Middle frontal gyrus (tissue), 1 donor: ENCODE measurements around the gene AMPD1.

Experiments
- DNase-seq: peaks from one replicate; pipeline ENCODE4 v3.0.0-alpha.2; 2015; ENCODE audit warnings: low spot score; ENCODE audit errors: extremely low spot score

AMPD1 gene

GRCh38 chr1:114700036-114700600, 4.8 kb upstream of the AMPD1 start:
- no peak for DNase-seq

GRCh38 chr1:114696810-114697209, 1.5 kb upstream of the AMPD1 start:
- DNase-seq = no peak

- no peak for DNase-seq
Observed at GRCh38 chr1:114694540-114695310, 621 bp downstream of the AMPD1 start.

DNA sequence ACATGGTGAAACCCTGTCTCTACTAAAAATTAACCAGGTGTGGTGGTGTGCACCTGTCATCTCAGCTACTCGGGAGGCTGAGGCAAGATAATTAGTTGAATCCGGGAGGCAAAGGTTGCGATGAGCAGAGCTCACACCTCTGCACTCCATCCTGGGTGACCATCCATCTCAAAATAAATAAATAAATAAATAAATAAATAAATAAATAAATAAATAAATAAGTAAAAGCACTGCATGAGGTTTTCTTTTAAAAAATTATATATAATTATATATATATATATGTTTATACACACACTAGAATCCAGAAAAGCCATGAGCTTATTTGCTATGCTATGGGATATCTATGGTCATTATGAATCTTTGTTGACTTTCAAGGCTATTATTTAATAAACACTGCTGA, 2.4 kb downstream of the AMPD1 start:
- DNase-seq = no peak

DNA sequence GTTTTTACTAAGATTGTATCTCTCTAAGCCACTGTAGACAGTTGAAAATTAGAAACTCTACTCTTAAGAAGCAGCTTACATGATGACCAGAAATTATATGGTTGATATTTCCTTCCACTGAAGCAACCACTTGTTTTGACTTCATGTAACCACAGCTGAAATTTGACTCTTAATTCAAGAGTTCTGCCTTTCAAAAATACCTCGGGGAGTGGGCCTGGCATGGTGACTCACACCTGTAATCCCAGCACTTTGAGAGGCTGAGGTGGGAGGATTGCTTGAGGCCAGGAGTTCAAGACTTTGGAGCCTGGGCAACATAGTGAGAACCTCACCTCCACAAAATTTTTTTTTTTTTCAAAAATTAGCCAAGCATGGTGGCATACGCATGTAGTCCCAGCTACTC, 4.3 kb downstream of the AMPD1 start:
- DNase-seq = no peak

- DNase-seq = no peak
Observed at GRCh38 chr1:114690148-114690547, 5.2 kb downstream of the AMPD1 start.

DNA sequence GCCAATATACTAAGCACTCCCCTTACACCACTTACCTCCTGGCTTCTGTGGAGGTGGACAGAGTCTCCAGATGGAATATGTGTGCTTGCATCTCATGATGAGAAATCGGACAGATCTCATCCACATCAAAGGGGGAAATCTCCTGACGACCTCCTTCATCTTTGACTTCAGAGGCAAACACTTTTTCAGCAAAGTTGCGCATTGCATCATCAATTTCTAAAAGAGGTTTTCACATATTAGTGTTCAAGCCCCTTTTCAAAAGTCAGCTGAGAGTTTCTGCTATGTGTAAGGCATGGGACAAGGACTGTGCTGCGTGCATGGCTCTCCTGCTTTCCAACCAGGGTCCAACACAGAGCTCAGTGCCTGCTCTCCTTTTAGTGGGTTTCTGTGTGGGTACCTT, 6.8 kb downstream of the AMPD1 start:
- no peak for DNase-seq

GRCh38 chr1:114685851-114686250, 9.5 kb downstream of the AMPD1 start:
- DNase-seq = no peak

DNA sequence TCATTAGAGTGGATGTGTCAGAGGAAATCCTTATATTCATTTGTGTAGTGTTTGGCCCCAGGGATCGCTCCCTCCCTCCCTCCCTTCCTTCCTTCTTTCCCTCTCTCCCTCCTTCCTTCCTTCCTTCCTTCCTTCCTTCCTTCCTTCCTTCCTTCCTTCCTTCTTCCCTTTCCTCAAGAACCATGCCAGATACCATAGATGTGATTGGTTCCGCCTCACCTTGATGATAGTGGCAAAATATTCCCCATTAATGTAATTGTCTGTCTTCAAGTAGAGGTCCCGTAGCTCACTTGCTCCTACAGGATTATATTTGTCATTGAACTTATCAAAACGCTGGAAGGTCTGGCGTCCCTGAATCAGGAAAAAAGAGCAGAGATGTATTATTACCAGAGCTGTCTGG, 17.7 kb downstream of the AMPD1 start:
- no peak for DNase-seq

- no peak for DNase-seq
Observed at GRCh38 chr1:114676115-114676514, 19.2 kb downstream of the AMPD1 start.

DNA sequence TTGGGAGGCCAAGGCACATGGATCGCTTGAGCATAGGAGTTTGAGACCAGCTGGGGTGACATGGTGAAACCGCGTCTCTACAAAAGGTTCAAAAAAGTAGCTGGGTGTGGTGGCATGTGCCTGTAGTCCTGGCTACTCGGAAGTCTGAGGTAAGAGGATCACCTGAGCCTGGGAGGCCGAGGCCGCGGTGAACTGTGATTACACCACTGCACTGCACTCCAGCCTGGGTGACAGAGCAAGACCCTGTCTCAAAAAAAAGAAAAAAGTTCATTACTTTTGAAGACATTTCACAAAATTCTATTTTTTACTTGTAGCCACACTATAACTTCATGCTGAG, 23.4 kb downstream of the AMPD1 start:
- no peak for DNase-seq

DNA sequence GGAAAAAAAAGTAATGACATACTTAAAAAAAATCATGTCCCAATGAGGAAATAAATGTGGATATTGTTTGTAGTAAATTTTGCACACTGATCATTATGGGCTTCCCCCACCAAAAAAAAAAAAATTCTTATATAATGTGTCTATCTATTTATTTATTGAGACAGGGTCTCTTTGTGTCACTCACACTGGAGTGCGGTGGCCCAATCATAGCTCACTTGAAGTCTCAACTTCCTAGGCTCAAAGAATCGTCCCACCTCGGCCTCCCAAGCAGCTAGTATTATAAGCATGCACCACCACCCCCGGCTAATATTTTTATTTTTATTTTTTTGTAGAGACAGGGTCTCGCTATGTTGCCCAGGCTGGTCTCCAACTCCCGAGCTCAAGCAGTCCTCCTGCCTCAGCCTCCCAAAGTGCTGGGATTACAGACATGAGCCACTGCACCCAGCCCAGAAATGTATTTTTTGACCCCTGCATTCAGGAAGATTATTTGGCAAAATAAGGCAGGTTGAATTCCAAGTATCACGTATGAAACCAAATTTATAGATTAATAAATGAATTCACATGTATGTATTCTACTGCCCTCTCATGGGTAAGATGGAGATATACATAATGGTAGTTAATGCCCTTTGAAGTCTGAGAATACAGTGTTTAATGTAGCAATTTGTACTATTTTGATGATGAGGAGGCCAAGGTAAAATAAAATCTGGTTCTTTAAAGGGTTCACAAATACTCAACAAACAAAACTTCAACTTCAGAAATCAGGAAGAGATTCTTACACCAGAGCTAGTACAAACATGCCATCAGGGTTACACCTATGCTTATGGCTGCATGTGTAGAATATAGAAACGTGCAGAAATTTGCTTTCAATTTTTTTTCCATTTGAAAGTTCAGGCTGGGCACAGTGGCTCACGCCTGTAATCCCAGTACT, 24.1 kb downstream of the AMPD1 start:
- DNase-seq = no peak

DNA sequence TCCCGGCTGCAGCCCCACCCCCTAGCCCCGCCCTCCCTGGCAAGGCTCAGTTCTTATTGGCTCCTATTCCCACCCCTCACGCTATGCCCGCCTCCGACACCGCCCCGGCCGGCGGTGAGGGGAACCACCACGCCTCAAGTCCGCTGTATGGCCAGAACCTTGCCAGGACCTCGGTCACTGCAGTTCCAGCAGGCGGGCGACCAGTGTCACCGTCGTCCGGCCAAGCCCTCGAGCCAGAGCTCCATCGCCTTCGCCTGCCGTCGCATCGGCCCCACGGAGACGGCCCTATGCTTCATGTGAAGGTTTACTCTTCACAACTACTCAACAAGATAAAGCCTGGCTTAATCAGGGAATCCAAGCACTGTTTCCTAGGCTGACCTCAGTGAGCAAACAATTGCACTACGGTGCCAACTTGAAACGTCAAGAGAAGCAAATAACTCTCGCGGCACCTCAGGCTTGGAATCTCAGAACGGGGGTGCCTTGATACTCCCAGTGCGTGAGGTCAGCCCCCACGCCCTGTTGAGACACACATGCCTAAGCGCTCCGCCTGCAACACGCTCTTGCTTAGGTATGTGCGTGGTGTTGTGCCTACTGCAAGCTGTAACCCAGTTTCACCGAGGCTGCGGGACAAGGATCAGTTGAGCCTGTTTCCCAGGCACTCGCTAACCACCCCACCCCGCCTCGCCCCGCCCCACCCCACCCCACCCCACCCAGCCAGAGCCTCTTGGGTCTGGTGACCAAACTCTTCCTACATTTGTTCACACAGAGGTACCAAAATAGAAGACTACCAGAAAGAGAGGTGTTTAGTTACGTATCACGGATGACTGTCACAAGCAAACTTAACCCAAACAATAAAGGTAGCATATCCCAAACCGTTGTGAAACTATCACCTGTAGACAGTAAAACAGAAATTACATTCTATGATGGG, 25.0 kb downstream of the AMPD1 start:
- DNase-seq = peak; percentile 20

DNA sequence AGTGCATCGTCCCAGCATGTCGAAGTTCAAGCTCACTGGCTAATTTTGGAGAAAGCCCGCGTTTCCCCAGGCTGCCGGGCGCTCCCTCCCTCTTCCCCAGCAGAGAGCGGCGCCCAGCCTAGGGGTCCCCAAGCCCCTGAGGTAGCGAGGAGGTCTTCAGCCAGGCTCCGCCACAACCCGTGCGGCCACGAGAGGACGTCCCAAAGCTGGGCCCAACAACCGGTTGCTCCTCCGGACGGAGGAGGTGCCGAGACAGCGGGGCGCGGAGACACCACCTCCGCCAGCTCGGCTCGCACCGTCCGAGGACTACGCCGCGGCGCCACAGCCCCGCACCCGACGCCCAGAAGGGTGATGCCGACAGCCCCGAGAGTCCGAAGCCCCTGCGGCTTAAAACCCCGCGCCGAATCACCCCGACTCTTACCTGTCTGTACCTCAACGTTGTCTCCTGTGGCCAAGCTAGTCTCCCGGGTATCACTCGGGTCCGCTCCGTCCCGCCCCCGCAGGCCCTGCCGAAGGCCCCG, 25.7 kb downstream of the AMPD1 start, which contains the start of gene DENND2C:
DENND2C (minus strand) TSS at position 488 of the 521 bp plus-strand sequence. CDS start 44,065 bp downstream, outside the sequence.
- no peak for DNase-seq

- DNase-seq = no peak
Observed at GRCh38 chr1:114668784-114669561, 26.4 kb downstream of the AMPD1 start.

DNA sequence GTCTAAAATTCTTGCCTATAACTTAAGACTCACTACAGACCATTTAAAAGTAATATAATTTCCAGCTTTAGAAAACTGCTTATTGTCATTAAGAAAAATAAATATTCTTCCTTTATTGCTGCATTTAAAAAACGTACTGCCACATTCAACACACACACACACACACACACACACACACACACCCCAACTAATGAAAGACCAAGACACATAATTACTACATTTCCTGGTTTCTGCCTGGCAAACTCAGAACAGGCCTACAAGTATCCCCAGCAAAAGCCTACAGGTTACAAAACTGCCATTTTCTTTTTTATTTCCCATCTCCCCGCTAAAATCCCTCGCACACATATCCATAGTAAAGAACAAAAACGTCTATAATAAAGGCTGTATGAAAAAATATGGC, 27.0 kb downstream of the AMPD1 start:
- no peak for DNase-seq

DNA sequence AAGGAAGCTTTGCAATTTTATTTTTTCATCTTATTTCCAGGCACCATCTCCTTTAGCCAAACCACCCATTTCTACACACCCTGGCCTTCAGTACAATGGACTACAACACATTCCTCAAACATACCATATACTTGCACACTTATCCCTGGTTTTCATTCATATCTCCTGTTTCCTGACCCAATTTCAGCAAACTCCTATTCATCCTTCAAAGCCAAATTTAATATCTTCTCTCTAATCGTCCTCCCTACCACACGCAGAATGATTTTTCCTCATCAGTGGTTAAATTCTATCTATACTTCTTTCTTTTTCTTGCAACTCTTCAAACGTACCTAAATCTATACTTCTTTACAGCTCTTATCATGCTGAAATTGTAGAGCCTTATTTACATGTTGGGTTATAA, 28.4 kb downstream of the AMPD1 start:
- DNase-seq = no peak

DNA sequence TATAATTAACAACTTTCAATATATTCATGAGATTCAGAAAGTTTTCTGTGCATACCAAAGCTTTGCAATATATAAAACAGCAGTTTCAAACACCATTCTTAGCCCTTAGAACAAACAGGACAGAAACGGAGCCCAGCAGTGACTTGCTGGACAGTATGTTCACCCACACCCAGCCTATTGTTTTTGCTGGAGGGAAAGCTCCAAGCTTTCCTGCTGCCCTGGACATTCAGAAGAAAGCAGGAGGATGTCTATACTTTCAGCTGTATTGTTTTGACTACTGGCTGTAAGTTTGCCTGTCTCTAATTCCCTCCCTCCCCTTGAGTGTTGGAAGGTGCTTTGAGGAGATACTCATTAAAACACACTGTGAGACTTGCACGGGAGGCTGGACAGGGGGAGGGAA, 35.1 kb downstream of the AMPD1 start:
- DNase-seq = no peak

DNA sequence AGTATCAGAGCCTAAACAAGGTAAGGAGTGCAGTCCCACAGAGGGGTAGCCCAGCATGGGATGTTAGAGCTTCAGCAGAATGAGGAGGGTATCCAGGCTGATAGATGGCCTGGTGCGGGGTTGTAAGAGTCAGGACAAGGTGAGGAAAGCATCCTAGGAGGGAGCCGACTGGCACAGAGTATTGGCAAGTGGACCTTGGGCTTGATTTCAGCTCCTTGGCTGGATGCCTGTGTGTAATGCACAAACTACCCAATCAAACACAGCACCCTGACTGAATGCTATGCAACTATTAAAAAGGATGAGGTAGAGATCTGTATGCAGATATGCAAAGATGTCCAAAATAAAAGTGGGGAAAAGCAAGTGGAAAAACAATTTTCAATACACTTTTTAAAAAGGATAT, 43.5 kb downstream of the AMPD1 start:
- no peak for DNase-seq

- DNase-seq = no peak
Observed at GRCh38 chr1:114648503-114648902, 46.8 kb downstream of the AMPD1 start.
